Panc1 (cell line): ENCODE data around the gene IER3. TPM values are rescaled to one million over a fixed set of nuclear protein-coding genes. Genes with fewer than 3 reads are reported as not detected.

Experiments used
- ATAC-seq: fragments of 200-7000 bp; cut with Tn5 transposase; 2 replicates; pipeline ENCODE4 v1.9.1; 2020; ENCODE audit warnings: mild to moderate bottlenecking, moderate library complexity
- BruUV-seq: library from RNA; stranded (reverse); fragments of 400-500 nt; replicated peaks from 2 replicates; lab custom pipeline; 2021; lab: Mats Ljungman, UMichigan
- CTCF ChIA-PET: fragments of 300-600 bp; sonication (Branson Sonifier 250); formaldehyde crosslinking; loops from one replicate; lab custom pipeline; 2022; ENCODE audit warnings: antibody characterized with exemption; lab: Charles Lee
- POLR2A ChIA-PET: fragments of 300-600 bp; sonication (Branson Sonifier 250); formaldehyde crosslinking; loops from one replicate; lab custom pipeline; 2022; ENCODE audit warnings: antibody characterized with exemption; lab: Charles Lee
- DNase-seq: peaks from one replicate; pipeline ENCODE4 v3.0.0-alpha.2; 2010; ENCODE audit warnings: low read depth, low spot score
- H3K27ac ChIP-seq: 2 replicates; pipeline ENCODE4 v1.5.1; 2011; ENCODE audit warnings: mild to moderate bottlenecking, low read length, inconsistent platforms
- H3K27me3 ChIP-seq: fragments of 200-500 bp; sonication (Bioruptor generic); 2 replicates; pipeline ENCODE4 v1.6.0; 2014; ENCODE audit warnings: low read length, inconsistent platforms; ENCODE audit not compliant: control insufficient read depth, insufficient read depth
- H3K36me3 ChIP-seq: fragments of 200-500 bp; sonication (Bioruptor generic); 2 replicates; pipeline ENCODE4 v1.5.1; 2014; ENCODE audit warnings: inconsistent platforms, mild to moderate bottlenecking, low read length, moderate library complexity; ENCODE audit not compliant: control insufficient read depth, insufficient read depth
- H3K4me1 ChIP-seq: 2 replicates; pipeline ENCODE4 v1.5.1; 2011; ENCODE audit warnings: inconsistent platforms, mild to moderate bottlenecking, low read length, moderate library complexity; ENCODE audit not compliant: control insufficient read depth, insufficient read depth
- H3K4me3 ChIP-seq, 2 experiments: 2 replicates each; pipeline ENCODE4 v1.5.1; 2011 to 2012; ENCODE audit warnings: low read depth in 2 of 2, low read length in 2 of 2, mild to moderate bottlenecking in 2 of 2, inconsistent platforms in 1 of 2, moderate library complexity in 1 of 2
- H3K9me3 ChIP-seq: fragments of 200-500 bp; sonication (Bioruptor generic); 2 replicates; pipeline ENCODE4 v1.5.1; 2014; ENCODE audit warnings: low read depth, mild to moderate bottlenecking, inconsistent platforms, low read length, moderate library complexity; ENCODE audit not compliant: control insufficient read depth, insufficient read depth
- POLR2AphosphoS5 ChIP-seq: IDR thresholded peaks from 2 replicates; pipeline ENCODE4 v1.6.1; 2012; ENCODE audit warnings: mild to moderate bottlenecking, low read depth, low read length, moderate library complexity
- SIN3A ChIP-seq: IDR thresholded peaks from 2 replicates; pipeline ENCODE4 v1.6.1; 2012; ENCODE audit warnings: low read depth, mild to moderate bottlenecking, low read length, moderate library complexity, borderline replicate concordance; ENCODE audit not compliant: insufficient read depth
- TCF7L2 ChIP-seq: IDR thresholded peaks from 2 replicates; pipeline ENCODE4 v1.6.1; 2011; ENCODE audit warnings: mild to moderate bottlenecking, low read depth, low read length, inconsistent platforms
- in situ Hi-C: cut with HindIII; loops from 2 replicates; pipeline ENCODE4 v1.10.0; 2016; ENCODE audit warnings: low sequenced_read_pairs, low pct_unique_long_range_greater_than_20kb
- intact Hi-C: fragments of 100-400 bp; cut with micrococcal nuclease; formaldehyde crosslinking; loops from one replicate; pipeline ENCODE4 v1.10.0; 2022; ENCODE audit not compliant: unreplicated experiment
- total RNA-seq: library from RNA; stranded (reverse); gene quantifications from one replicate; pipeline ENCODE4 v1.2.1, GENCODE V29; 2021; ENCODE audit not compliant: unreplicated experiment
- TF ChIP-seq, protein P1 (sequence below), 2 experiments: IDR thresholded peaks; 2 replicates each; pipeline ENCODE4 v1.6.1; 2011 to 2012; ENCODE audit warnings: low read depth in 2 of 2, control low read depth in 1 of 2, low read length in 1 of 2, mild to moderate bottlenecking in 1 of 2, moderate library complexity in 1 of 2; ENCODE audit not compliant: insufficient read depth in 1 of 2
- TF ChIP-seq, protein P2 (sequence below): fragments of 450-650 bp; IDR thresholded peaks from 2 replicates; pipeline ENCODE4 v1.5.1; 2017; ENCODE audit warnings: mild to moderate bottlenecking

The IER3 gene
- total RNA-seq, 1 experiment from 2014 or later: 106 TPM

GRCh38 chr6:30721198-30722024, 22.9 kb downstream of the IER3 start:
- H3K27ac ChIP-seq: peak overlapping the region; percentile 100
- H3K27me3 ChIP-seq: no peaks in the 10 kb centered on the region
- H3K4me1 ChIP-seq: peaks cover 38% of the 10 kb centered on the region
- H3K9me3 ChIP-seq: no peaks in the 10 kb centered on the region
- BruUV-seq: no TSS peak
- DNase-seq: no peak
- ChIA-PET POLR2A (interaction anchor here (0.7 to 0.8 kb wide), 4 partner anchors 18 to 122 kb away, joined by 3 to 8 read pairs (median 4); partner anchors contain the start of gene DHX16), CTCF (interaction anchor here (0.6 to 1.6 kb wide), 3 partner anchors 42 to 210 kb away, joined by 3 to 10 read pairs (median 3); no protein-coding TSS in a partner anchor)
- in situ Hi-C loops (no loop called here), intact Hi-C loops (loop anchor here (1.0 kb wide), 1 partner anchor 40 kb away; no protein-coding TSS in a partner anchor)
- ATAC-seq: peak; percentile 25
- peak overlapping the region; percentile 88 to 100 for H3K4me3 ChIP-seq
- TF ChIP-seq POLR2AphosphoS5 (peak; percentile 88), SIN3A (no peak; the same call in 1 of the 2 replicates), TCF7L2 (peak; percentile 87)
- TF ChIP-seq, protein P1, sequence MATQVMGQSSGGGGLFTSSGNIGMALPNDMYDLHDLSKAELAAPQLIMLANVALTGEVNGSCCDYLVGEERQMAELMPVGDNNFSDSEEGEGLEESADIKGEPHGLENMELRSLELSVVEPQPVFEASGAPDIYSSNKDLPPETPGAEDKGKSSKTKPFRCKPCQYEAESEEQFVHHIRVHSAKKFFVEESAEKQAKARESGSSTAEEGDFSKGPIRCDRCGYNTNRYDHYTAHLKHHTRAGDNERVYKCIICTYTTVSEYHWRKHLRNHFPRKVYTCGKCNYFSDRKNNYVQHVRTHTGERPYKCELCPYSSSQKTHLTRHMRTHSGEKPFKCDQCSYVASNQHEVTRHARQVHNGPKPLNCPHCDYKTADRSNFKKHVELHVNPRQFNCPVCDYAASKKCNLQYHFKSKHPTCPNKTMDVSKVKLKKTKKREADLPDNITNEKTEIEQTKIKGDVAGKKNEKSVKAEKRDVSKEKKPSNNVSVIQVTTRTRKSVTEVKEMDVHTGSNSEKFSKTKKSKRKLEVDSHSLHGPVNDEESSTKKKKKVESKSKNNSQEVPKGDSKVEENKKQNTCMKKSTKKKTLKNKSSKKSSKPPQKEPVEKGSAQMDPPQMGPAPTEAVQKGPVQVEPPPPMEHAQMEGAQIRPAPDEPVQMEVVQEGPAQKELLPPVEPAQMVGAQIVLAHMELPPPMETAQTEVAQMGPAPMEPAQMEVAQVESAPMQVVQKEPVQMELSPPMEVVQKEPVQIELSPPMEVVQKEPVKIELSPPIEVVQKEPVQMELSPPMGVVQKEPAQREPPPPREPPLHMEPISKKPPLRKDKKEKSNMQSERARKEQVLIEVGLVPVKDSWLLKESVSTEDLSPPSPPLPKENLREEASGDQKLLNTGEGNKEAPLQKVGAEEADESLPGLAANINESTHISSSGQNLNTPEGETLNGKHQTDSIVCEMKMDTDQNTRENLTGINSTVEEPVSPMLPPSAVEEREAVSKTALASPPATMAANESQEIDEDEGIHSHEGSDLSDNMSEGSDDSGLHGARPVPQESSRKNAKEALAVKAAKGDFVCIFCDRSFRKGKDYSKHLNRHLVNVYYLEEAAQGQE (IDR thresholded peaks at IDR 0.05; ENCODE audit: insufficient read depth in 1 of 2, low read depth in 2 of 2, low read length in 1 of 2): 0 out of 4 replicates have a peak, but pooled peaks have one; percentile 26 to 43
- TF ChIP-seq, protein P2, sequence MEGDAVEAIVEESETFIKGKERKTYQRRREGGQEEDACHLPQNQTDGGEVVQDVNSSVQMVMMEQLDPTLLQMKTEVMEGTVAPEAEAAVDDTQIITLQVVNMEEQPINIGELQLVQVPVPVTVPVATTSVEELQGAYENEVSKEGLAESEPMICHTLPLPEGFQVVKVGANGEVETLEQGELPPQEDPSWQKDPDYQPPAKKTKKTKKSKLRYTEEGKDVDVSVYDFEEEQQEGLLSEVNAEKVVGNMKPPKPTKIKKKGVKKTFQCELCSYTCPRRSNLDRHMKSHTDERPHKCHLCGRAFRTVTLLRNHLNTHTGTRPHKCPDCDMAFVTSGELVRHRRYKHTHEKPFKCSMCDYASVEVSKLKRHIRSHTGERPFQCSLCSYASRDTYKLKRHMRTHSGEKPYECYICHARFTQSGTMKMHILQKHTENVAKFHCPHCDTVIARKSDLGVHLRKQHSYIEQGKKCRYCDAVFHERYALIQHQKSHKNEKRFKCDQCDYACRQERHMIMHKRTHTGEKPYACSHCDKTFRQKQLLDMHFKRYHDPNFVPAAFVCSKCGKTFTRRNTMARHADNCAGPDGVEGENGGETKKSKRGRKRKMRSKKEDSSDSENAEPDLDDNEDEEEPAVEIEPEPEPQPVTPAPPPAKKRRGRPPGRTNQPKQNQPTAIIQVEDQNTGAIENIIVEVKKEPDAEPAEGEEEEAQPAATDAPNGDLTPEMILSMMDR: peak; percentile 63; the same call in 1 of the 2 replicates
- H3K36me3 ChIP-seq: peaks cover 32% of the 10 kb centered on the region

- BruUV-seq: TSS peak; percentile 63
- CTCF ChIA-PET: interaction anchor here (0.6 to 1.0 kb wide), 2 partner anchors 42 to 209 kb away, joined by 3 read pairs; no protein-coding TSS in a partner anchor
- Histone ChIP-seq H3K9me3 (no peaks in the 10 kb centered on the region), H3K36me3 (peaks cover 32% of the 10 kb centered on the region), H3K27me3 (no peaks in the 10 kb centered on the region), H3K27ac (peak overlapping the region; percentile 100), H3K4me1 (peaks cover 39% of the 10 kb centered on the region), H3K4me3 (peak overlapping the region; percentile 88 to 100)
- in situ Hi-C loops: no loop called here
- DNase-seq: no peak
- POLR2A ChIA-PET: interaction anchor here (0.6 to 0.7 kb wide), 5 partner anchors 29 to 394 kb away, joined by 3 to 4 read pairs (median 3); no protein-coding TSS in a partner anchor
- TF ChIP-seq TCF7L2: no peak
- TF ChIP-seq SIN3A: no peak
- TF ChIP-seq, protein P2: no peak
- TF ChIP-seq, protein P1 (IDR thresholded peaks at IDR 0.05; ENCODE audit: insufficient read depth in 1 of 2, low read depth in 2 of 2, low read length in 1 of 2): no peak; a peak in 1 of 4 replicates
- TF ChIP-seq POLR2AphosphoS5: no peak
- no peak for ATAC-seq
- intact Hi-C loops: no loop called here
Measured at GRCh38 chr6:30720738-30721197, 23.6 kb downstream of the IER3 start.
